Measurements from ENCODE around the gene ACAA2.

ACAA2 gene, protein sequence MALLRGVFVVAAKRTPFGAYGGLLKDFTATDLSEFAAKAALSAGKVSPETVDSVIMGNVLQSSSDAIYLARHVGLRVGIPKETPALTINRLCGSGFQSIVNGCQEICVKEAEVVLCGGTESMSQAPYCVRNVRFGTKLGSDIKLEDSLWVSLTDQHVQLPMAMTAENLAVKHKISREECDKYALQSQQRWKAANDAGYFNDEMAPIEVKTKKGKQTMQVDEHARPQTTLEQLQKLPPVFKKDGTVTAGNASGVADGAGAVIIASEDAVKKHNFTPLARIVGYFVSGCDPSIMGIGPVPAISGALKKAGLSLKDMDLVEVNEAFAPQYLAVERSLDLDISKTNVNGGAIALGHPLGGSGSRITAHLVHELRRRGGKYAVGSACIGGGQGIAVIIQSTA

GRCh38 chr18:49813319-49814146, at the start of gene ACAA2:
TSS of gene ACAA2 (minus strand) at chr18:49813533. CDS start at chr18:49813484, 49 bp downstream.
- Mint-ChIP-seq H3K4me1 (ENCODE audit: low read depth) (peaks cover 51% of the 10 kb centered on the region), H3K36me3 (ENCODE audit: low read depth) (peaks cover 42% of the 10 kb centered on the region), H3K27ac (peak within 1 kb of the TSS; percentile 97), H3K9me3 (peaks cover 15% of the 10 kb centered on the region), H3K4me3 (peak within 1 kb of the TSS; percentile 98), H3K27me3 (ENCODE audit: low read depth) (no peaks in the 10 kb centered on the region)

DNA sequence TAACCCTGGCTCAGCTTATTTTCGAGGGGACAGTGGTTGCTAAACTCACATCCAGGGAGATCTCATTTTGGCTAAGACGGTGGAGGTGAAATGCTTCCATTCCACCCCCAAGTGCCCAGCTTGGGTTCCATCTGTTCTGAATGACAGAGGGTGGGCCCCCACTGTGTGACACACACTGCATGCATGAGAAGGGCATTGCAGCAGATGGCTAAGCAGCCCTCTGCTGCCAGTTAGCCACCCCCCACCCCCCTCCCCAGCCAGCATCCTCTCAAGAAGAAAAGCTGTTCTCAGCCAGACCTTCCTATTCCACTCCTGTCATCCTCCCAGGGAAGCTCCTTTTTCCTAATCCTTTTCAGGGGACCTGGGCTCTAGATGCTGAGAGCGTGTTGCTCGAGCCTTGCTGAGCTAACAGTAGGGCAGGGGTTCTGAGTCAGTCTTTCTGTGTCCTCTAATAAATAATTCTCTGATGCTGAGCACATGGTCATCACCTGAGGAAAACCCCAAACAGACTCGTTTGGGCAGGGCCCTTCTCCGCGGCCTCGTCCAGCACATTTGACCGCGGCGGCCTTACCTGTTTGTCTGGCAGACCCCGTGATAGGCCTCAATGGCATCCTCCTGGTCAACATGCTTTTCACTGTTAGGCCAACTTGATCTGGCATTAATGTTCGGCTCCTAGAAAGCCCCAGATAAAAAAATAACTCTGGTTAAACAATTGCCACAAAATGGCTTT, 49.5 kb upstream of the ACAA2 start:
- Mint-ChIP-seq H3K9me3 (no peaks in the 10 kb centered on the region), H3K4me3 (no peak overlapping the region), H3K27me3 (ENCODE audit: low read depth) (peaks cover 4% of the 10 kb centered on the region), H3K27ac (no peak overlapping the region), H3K4me1 (ENCODE audit: low read depth) (peaks cover 6% of the 10 kb centered on the region), H3K36me3 (ENCODE audit: low read depth) (no peaks in the 10 kb centered on the region)

GRCh38 chr18:49861659-49862058, 48.3 kb upstream of the ACAA2 start:
- Mint-ChIP-seq H3K4me1 (ENCODE audit: low read depth) (peaks cover 6% of the 10 kb centered on the region), H3K4me3 (no peak overlapping the region), H3K9me3 (no peaks in the 10 kb centered on the region), H3K27me3 (ENCODE audit: low read depth) (peaks cover 4% of the 10 kb centered on the region), H3K27ac (no peak overlapping the region), H3K36me3 (ENCODE audit: low read depth) (no peaks in the 10 kb centered on the region)

DNA sequence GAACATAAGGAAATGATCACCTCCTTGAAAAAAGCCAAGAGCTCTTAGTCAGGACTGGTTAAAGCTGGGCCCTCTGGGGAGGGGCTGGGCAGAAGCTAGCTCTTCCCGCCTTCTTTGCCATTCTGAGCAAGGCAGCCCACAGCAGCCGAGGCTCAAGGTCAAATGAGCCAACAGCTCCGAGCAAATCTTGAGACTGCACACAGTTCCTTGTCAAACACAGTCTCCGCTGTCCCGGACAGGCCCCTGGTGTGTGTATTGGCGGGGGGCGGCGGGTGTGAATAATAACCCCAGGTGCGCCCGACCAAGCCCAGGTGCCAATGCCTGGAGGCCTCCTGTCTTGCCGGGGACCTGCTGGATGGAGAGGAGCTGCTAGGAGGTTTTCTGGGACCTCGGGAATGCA, 46.4 kb upstream of the ACAA2 start:
- peaks cover 4% of the 10 kb centered on the region for H3K27me3 Mint-ChIP-seq (ENCODE audit: low read depth)
- H3K4me1 Mint-ChIP-seq (ENCODE audit: low read depth), result peaks cover 6% of the 10 kb centered on the region
- H3K27ac Mint-ChIP-seq, result no peak overlapping the region
- H3K36me3 Mint-ChIP-seq (ENCODE audit: low read depth), result no peaks in the 10 kb centered on the region
- no peak overlapping the region for H3K4me3 Mint-ChIP-seq
- no peaks in the 10 kb centered on the region for H3K9me3 Mint-ChIP-seq

DNA sequence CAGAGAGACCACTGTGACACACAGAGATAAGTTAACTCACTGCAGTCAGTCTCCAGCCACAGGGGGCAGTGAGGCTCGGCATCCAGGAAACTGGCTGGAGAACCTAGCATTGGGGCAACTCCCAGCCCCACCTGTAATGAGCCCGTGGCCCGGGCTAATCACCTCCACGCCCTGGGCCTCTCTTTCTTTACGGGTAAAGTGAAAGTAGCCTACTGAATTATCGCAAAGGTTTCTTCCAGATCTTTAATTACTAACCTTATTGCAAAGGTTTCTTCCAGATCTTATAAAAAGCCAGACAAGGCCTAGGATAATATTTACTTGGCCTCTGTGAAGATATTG, 45.7 kb upstream of the ACAA2 start:
- Mint-ChIP-seq H3K4me1 (ENCODE audit: low read depth) (peaks cover 8% of the 10 kb centered on the region), H3K36me3 (ENCODE audit: low read depth) (no peaks in the 10 kb centered on the region), H3K9me3 (no peaks in the 10 kb centered on the region), H3K27ac (no peak overlapping the region), H3K27me3 (ENCODE audit: low read depth) (peaks cover 4% of the 10 kb centered on the region), H3K4me3 (no peak overlapping the region)

- Mint-ChIP-seq H3K27me3 (ENCODE audit: low read depth) (peaks cover 4% of the 10 kb centered on the region), H3K27ac (no peak overlapping the region), H3K9me3 (no peaks in the 10 kb centered on the region), H3K4me1 (ENCODE audit: low read depth) (peaks cover 8% of the 10 kb centered on the region), H3K36me3 (ENCODE audit: low read depth) (no peaks in the 10 kb centered on the region), H3K4me3 (no peak overlapping the region)
Measured at GRCh38 chr18:49858309-49859020, 45.1 kb upstream of the ACAA2 start.

GRCh38 chr18:49857708-49858107, 44.4 kb upstream of the ACAA2 start:
- no peak overlapping the region for H3K4me3 Mint-ChIP-seq
- H3K27ac Mint-ChIP-seq, result no peak overlapping the region
- peaks cover 8% of the 10 kb centered on the region for H3K4me1 Mint-ChIP-seq (ENCODE audit: low read depth)
- no peaks in the 10 kb centered on the region for H3K36me3 Mint-ChIP-seq (ENCODE audit: low read depth)
- H3K27me3 Mint-ChIP-seq (ENCODE audit: low read depth), result no peaks in the 10 kb centered on the region
- H3K9me3 Mint-ChIP-seq, result no peaks in the 10 kb centered on the region

DNA sequence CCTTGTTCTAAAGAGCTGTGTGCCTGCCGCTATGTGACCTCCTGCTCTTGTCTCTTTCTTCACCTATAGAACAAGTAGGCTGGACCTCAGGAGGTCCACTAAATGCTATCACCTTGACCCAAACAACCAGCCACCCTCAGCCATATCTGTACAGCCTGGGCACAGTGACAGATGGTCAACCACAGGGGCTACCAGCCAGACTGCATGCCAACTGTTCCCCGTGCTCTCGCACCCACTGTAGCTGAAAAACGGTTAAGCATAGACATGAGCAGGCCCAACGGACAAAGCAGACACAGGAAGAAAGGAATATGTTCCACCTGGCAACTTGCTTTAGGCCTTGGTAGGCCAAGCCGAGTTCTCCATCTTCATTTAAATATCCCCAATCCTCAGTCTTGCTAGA, 43.2 kb upstream of the ACAA2 start:
- no peak overlapping the region for H3K27ac Mint-ChIP-seq
- H3K4me3 Mint-ChIP-seq, result no peak overlapping the region

DNA sequence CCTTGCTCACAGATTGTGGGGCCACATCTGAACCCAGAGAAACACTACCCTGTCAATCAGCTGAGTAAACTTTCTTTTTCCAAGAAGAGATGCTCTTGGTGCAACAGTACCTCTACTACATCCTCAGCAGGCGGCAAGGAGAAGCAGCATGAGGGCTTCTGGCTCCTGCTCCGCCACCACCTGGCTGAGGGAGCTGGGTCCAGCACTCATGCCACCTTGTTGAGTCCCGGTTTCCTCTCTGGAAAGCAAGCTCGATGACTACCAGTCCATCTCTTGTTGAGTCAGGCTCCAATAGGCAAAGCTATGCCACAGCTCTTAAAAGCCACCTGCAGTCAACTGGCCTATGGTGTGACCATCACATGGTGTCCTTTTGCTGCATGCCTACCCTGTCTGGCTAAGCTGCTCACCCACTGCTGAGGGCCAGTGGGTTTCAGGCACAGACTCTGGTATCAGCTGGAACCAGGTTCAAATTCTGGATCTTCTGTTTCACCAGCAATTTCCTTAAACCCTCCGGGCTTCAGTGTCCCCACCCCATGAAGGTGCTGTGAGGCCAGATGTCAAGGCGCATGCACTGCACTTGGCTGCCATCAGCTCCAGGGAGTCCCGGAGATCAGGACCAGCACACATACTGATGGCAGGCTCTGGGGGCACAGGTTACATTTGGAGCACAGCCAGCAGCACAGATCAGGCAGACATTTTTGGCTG, 42.5 kb upstream of the ACAA2 start:
- no peaks in the 10 kb centered on the region for H3K9me3 Mint-ChIP-seq
- peaks cover 8% of the 10 kb centered on the region for H3K4me1 Mint-ChIP-seq (ENCODE audit: low read depth)
- peaks cover 4% of the 10 kb centered on the region for H3K27me3 Mint-ChIP-seq (ENCODE audit: low read depth)
- no peaks in the 10 kb centered on the region for H3K36me3 Mint-ChIP-seq (ENCODE audit: low read depth)
- no peak overlapping the region for H3K4me3 Mint-ChIP-seq
- no peak overlapping the region for H3K27ac Mint-ChIP-seq

More for the DNA sequence above, 43.2 kb upstream of the ACAA2 start:
- H3K9me3 Mint-ChIP-seq, result no peaks in the 10 kb centered on the region
- no peaks in the 10 kb centered on the region for H3K36me3 Mint-ChIP-seq (ENCODE audit: low read depth)
- peaks cover 8% of the 10 kb centered on the region for H3K4me1 Mint-ChIP-seq (ENCODE audit: low read depth)
- peaks cover 4% of the 10 kb centered on the region for H3K27me3 Mint-ChIP-seq (ENCODE audit: low read depth)

GRCh38 chr18:49854681-49855080, 41.3 kb upstream of the ACAA2 start:
- Mint-ChIP-seq H3K27me3 (ENCODE audit: low read depth) (peaks cover 4% of the 10 kb centered on the region), H3K9me3 (no peaks in the 10 kb centered on the region), H3K4me3 (no peak overlapping the region), H3K27ac (no peak overlapping the region), H3K4me1 (ENCODE audit: low read depth) (peaks cover 8% of the 10 kb centered on the region), H3K36me3 (ENCODE audit: low read depth) (no peaks in the 10 kb centered on the region)

DNA sequence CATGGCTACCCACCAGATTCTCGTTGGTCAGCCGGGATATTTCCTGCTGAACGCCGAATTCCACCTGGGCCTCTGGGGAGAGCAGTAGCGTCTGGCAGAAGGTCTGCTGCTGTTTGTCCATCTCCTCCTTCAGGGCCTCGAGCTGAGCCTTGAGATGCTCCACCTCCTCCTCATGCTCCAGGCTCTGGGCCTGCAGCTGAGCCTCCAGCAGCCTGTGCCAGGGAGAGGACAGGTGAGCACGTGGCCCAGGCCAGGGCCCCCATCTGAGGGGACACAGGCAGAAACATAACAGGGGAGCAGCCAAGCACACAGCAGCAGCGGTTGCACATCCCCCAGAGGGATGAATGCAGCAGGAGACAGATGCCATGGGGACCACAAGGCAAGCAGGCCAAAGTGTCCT, 40.1 kb upstream of the ACAA2 start:
- Mint-ChIP-seq H3K4me1 (ENCODE audit: low read depth) (peaks cover 6% of the 10 kb centered on the region), H3K4me3 (no peak overlapping the region), H3K36me3 (ENCODE audit: low read depth) (no peaks in the 10 kb centered on the region), H3K27ac (no peak overlapping the region), H3K9me3 (no peaks in the 10 kb centered on the region), H3K27me3 (ENCODE audit: low read depth) (peaks cover 9% of the 10 kb centered on the region)

GRCh38 chr18:49853011-49853410, 39.7 kb upstream of the ACAA2 start:
- H3K4me3 Mint-ChIP-seq, result no peak overlapping the region
- peaks cover 2% of the 10 kb centered on the region for H3K4me1 Mint-ChIP-seq (ENCODE audit: low read depth)
- peaks cover 13% of the 10 kb centered on the region for H3K27me3 Mint-ChIP-seq (ENCODE audit: low read depth)
- no peak overlapping the region for H3K27ac Mint-ChIP-seq
- no peaks in the 10 kb centered on the region for H3K9me3 Mint-ChIP-seq
- H3K36me3 Mint-ChIP-seq (ENCODE audit: low read depth), result no peaks in the 10 kb centered on the region

DNA sequence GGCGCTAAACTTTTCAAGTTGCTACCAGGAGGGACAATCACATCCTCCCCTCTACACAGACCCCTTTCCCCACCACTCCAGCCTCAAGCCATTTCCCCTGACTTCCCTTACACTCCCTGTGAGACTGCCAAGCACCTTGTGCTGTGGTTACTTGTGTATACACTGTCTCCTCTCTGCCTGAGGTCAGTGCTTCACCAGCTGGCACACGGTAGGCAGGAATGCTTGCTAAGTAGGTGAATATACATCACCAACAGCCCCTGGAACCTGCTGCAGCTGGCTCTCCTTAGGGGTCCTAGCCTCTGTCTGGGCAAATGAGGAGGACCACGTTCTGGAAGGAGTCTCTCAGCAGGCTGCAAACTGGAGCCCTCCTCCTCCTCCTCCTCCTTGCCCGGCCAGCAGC, 38.3 kb upstream of the ACAA2 start:
- peaks cover 2% of the 10 kb centered on the region for H3K4me1 Mint-ChIP-seq (ENCODE audit: low read depth)
- H3K36me3 Mint-ChIP-seq (ENCODE audit: low read depth), result no peaks in the 10 kb centered on the region
- no peaks in the 10 kb centered on the region for H3K9me3 Mint-ChIP-seq
- peaks cover 15% of the 10 kb centered on the region for H3K27me3 Mint-ChIP-seq (ENCODE audit: low read depth)
- H3K4me3 Mint-ChIP-seq, result no peak overlapping the region
- no peak overlapping the region for H3K27ac Mint-ChIP-seq

GRCh38 chr18:49850636-49851035, 37.3 kb upstream of the ACAA2 start:
- Mint-ChIP-seq H3K27ac (no peak overlapping the region), H3K4me1 (ENCODE audit: low read depth) (peaks cover 2% of the 10 kb centered on the region), H3K9me3 (no peaks in the 10 kb centered on the region), H3K4me3 (no peak overlapping the region), H3K27me3 (ENCODE audit: low read depth) (peaks cover 15% of the 10 kb centered on the region), H3K36me3 (ENCODE audit: low read depth) (no peaks in the 10 kb centered on the region)

Measured in T-helper 1 cell treated with Interleukin-12 subunit alpha and Interleukin-12 subunit beta and Interleukin-4 antibody, amounts not matched to agents 30 μg/mL and 1 μg/mL, for 36 hours (primary cell).